ENCODE results near the gene GSK3A. TPM values are rescaled to one million over a fixed set of nuclear protein-coding genes. Genes with fewer than 3 reads are reported as not detected.

The GSK3A gene
- total RNA-seq, 4 donors from 2014 or later, result 33.8 to 46.1 (median 41.8) TPM

- Histone ChIP-seq H3K27ac (replicated peaks in 1 of 4) (peak within 1 kb of the TSS; percentile 85 to 93 (median 88)), H3K27me3 (no peaks in the 10 kb centered on the region), H3K4me1 (peaks cover 33 to 76% (median 60%) of the 10 kb centered on the region in 4 donors), H3K4me3 (peak within 1 kb of the TSS; percentile 69 to 94 (median 86)), H3K36me3 (peaks cover 0 to 28% (median 19%) of the 10 kb centered on the region in 4 donors), H3K9me3 (no peaks in the 10 kb centered on the region)
- 28% methylated on average over 32 of the region's 57 CpGs for WGBS
- intact Hi-C loops (cut with DNase I), result no loop called here
- DNase-seq (ENCODE audit: extremely low spot score), result peak; percentile 99
- TF ChIP-seq POLR2A (IDR thresholded peaks at IDR 0.05; ENCODE audit: low read depth) (peak; percentile 18), CTCF (IDR thresholded peaks at IDR 0.05) (peak in 1 of 3 experiments; percentile 39), EP300 (IDR thresholded peaks at IDR 0.05) (no peak), POLR2AphosphoS5 (IDR thresholded peaks at IDR 0.05) (peak; percentile 89 to 100)
Observed at GRCh38 chr19:42217520-42218437, 24.6 kb downstream of the GSK3A start, which contains the start of gene DEDD2. DEDD2 (minus strand) TSS chr19:42217677; CDS start chr19:42217007, 670 bp downstream.

GRCh38 chr19:42216653-42217519, 25.5 kb downstream of the GSK3A start:
- intact Hi-C loops (cut with DNase I), result no loop called here
- no peaks in the 10 kb centered on the region for H3K9me3 ChIP-seq
- peak overlapping the region; percentile 85 to 93 (median 88) for H3K27ac ChIP-seq (replicated peaks in 1 of 4)
- H3K4me3 ChIP-seq, result peak overlapping the region; percentile 69 to 94 (median 86)
- peaks cover 0 to 37% (median 27%) of the 10 kb centered on the region in 4 donors for H3K36me3 ChIP-seq
- 3% methylated on average over 31 of the region's 79 CpGs for WGBS
- TF ChIP-seq POLR2A (IDR thresholded peaks at IDR 0.05; ENCODE audit: low read depth) (no peak), POLR2AphosphoS5 (IDR thresholded peaks at IDR 0.05) (peak in 1 of 2 donors; percentile 19), CTCF (IDR thresholded peaks at IDR 0.05) (peak in 1 of 3 experiments; percentile 8), EP300 (IDR thresholded peaks at IDR 0.05) (no peak)
- no peak for DNase-seq (ENCODE audit: extremely low spot score)
- H3K4me1 ChIP-seq, result peaks cover 33 to 68% (median 55%) of the 10 kb centered on the region in 4 donors
- no peaks in the 10 kb centered on the region for H3K27me3 ChIP-seq

- DNase-seq (ENCODE audit: extremely low spot score), result no peak
- intact Hi-C loops (cut with DNase I), result no loop called here
- Histone ChIP-seq H3K4me3 (no peak overlapping the region), H3K9me3 (no peaks in the 10 kb centered on the region), H3K27ac (replicated peaks in 1 of 4) (no peak overlapping the region), H3K27me3 (no peaks in the 10 kb centered on the region), H3K36me3 (peaks cover 6 to 57% (median 41%) of the 10 kb centered on the region in 4 donors), H3K4me1 (peaks cover 25 to 54% (median 40%) of the 10 kb centered on the region in 4 donors)
- WGBS, result 97% methylated on average over 9 of the region's 11 CpGs
- TF ChIP-seq POLR2AphosphoS5 (IDR thresholded peaks at IDR 0.05), result no peak
- no peak for TF ChIP-seq EP300 (IDR thresholded peaks at IDR 0.05)
Observed at GRCh38 chr19:42214810-42215485, 27.5 kb downstream of the GSK3A start.

GRCh38 chr19:42212886-42213285, 29.5 kb downstream of the GSK3A start:
- 93% methylated on average over 1 of the region's 1 CpG for WGBS
- Histone ChIP-seq H3K27me3 (no peaks in the 10 kb centered on the region), H3K4me3 (no peak overlapping the region), H3K36me3 (peaks cover 26 to 77% (median 61%) of the 10 kb centered on the region in 4 donors), H3K4me1 (peaks cover 11 to 35% (median 21%) of the 10 kb centered on the region in 4 donors), H3K27ac (replicated peaks in 1 of 4) (no peak overlapping the region), H3K9me3 (no peaks in the 10 kb centered on the region)
- TF ChIP-seq POLR2AphosphoS5 (IDR thresholded peaks at IDR 0.05), result no peak
- TF ChIP-seq EP300 (IDR thresholded peaks at IDR 0.05), result no peak
- TF ChIP-seq CTCF (IDR thresholded peaks at IDR 0.05), result no peak
- TF ChIP-seq POLR2A (IDR thresholded peaks at IDR 0.05; ENCODE audit: low read depth), result no peak
- DNase-seq (ENCODE audit: extremely low spot score), result no peak
- intact Hi-C loops (cut with DNase I), result no loop called here
